Natural killer cell (primary cell): Measurements from ENCODE around the gene OR51L1. TPM values are rescaled to one million over a fixed set of nuclear protein-coding genes. Genes with fewer than 3 reads are reported as not detected.

ENCODE experiments used
- ATAC-seq, 3 donors: fragments of 150-1000 bp in 2 of 3; fragments of 200-7000 bp in 1 of 3; cut with Tn5 transposase; 1 replicate in 1 of 3; 2 replicates in 2 of 3; pipeline ENCODE4 v1.10.0; 2021; ENCODE audit warnings: mild to moderate bottlenecking in 2 of 3, moderate library complexity in 2 of 3
- DNase-seq, 2 donors: peaks; one replicate each; pipeline versions ENCODE4 v3.0.0 to v3.0.0-alpha.2; 2013 to 2021; ENCODE audit warnings: mixed read lengths in 1 of 2
- H3K27ac ChIP-seq: one replicate; pipeline ENCODE4 v1.5.1; 2013; ENCODE audit warnings: mild to moderate bottlenecking, low read length
- H3K27me3 ChIP-seq: one replicate; pipeline ENCODE4 v1.6.1; 2013; ENCODE audit warnings: low read length; ENCODE audit not compliant: control insufficient read depth, insufficient read depth
- H3K36me3 ChIP-seq: one replicate; pipeline ENCODE4 v1.6.1; 2013; ENCODE audit warnings: low read length; ENCODE audit not compliant: control insufficient read depth, insufficient read depth
- H3K4me1 ChIP-seq: one replicate; pipeline ENCODE4 v1.6.1; 2013; ENCODE audit warnings: low read length; ENCODE audit not compliant: control insufficient read depth, insufficient read depth
- H3K4me3 ChIP-seq: one replicate; pipeline ENCODE4 v1.5.1; 2013; ENCODE audit warnings: low read length
- H3K9me3 ChIP-seq: one replicate; pipeline ENCODE4 v1.6.1; 2013; ENCODE audit warnings: low read length; ENCODE audit not compliant: control insufficient read depth, insufficient read depth
- H3K27ac Mint-ChIP-seq, 2 donors: one replicate each; pipeline ENCODE4 v1.8.0; 2022; ENCODE audit warnings: mild to moderate bottlenecking in 2 of 2, mixed read lengths in 2 of 2, moderate library complexity in 1 of 2
- H3K27me3 Mint-ChIP-seq, 2 donors: one replicate each; pipeline ENCODE4 v1.8.0; 2022; ENCODE audit warnings: low read depth in 2 of 2, mixed read lengths in 2 of 2
- H3K36me3 Mint-ChIP-seq: one replicate; pipeline ENCODE4 v1.8.0; 2022; ENCODE audit warnings: mixed read lengths
- H3K4me1 Mint-ChIP-seq, 2 donors: one replicate each; pipeline ENCODE4 v1.8.0; 2022; ENCODE audit warnings: mixed read lengths in 2 of 2
- H3K4me3 Mint-ChIP-seq: one replicate; pipeline ENCODE4 v1.8.0; 2022; ENCODE audit warnings: mild to moderate bottlenecking, moderate library complexity, mixed read lengths
- H3K9me3 Mint-ChIP-seq, 2 donors: one replicate each; pipeline ENCODE4 v1.8.0; 2022; ENCODE audit warnings: mixed read lengths in 2 of 2
- WGBS: methylation state at CpG from one replicate; pipeline ENCODE4 v1.1.7; 2013; ENCODE audit warnings: missing lambda C conversion rate; ENCODE audit not compliant: insufficient coverage; 5-methylcytosine and 5-hydroxymethylcytosine counted together
- intact Hi-C: fragments of 100-400 bp; cut with micrococcal nuclease; formaldehyde crosslinking; loops from one replicate; pipeline ENCODE4 v1.14.2; 2022
- total RNA-seq, 4 donors: library from RNA; stranded (reverse); fragments of 120-200 nt in 1 of 4; gene quantifications; one replicate each; pipeline versions ENCODE4 v1.2.3 to v1.2.4, GENCODE V29; 2013 to 2022
- TF ChIP-seq, protein P1 (sequence below): fragments of 200-600 bp; IDR thresholded peaks from one replicate; pipeline ENCODE4 v1.8.0; 2022; ENCODE audit warnings: antibody characterized with exemption

Gene OR51L1
- total RNA-seq, 3 donors from 2014 or later (not counting 1 experiment from before 2014, with no cell fraction given): not detected

DNA sequence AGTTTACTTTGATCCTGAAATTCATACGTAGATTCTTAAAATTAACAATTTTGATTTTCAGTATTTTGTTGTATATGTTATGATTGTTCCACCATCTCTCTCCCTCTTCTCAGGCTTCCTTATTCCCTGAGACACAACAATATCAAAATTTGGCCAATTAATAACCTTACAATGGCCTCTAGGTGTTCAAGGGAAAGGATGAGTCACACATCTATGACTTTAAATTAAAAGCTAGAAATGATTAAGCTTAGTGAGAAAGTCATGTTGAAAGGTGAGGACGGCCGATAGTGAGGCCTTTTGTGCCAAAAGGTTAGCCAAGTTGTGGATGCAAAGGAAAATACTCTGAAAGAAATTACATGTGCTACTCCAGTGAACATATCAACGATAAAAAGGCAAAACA lies 46.2 kb downstream of the OR51L1 start:
- TF ChIP-seq, protein P1, sequence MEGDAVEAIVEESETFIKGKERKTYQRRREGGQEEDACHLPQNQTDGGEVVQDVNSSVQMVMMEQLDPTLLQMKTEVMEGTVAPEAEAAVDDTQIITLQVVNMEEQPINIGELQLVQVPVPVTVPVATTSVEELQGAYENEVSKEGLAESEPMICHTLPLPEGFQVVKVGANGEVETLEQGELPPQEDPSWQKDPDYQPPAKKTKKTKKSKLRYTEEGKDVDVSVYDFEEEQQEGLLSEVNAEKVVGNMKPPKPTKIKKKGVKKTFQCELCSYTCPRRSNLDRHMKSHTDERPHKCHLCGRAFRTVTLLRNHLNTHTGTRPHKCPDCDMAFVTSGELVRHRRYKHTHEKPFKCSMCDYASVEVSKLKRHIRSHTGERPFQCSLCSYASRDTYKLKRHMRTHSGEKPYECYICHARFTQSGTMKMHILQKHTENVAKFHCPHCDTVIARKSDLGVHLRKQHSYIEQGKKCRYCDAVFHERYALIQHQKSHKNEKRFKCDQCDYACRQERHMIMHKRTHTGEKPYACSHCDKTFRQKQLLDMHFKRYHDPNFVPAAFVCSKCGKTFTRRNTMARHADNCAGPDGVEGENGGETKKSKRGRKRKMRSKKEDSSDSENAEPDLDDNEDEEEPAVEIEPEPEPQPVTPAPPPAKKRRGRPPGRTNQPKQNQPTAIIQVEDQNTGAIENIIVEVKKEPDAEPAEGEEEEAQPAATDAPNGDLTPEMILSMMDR: no peak
- H3K27me3 ChIP-seq: no peaks in the 10 kb centered on the region
- no peak overlapping the region for H3K27ac ChIP-seq
- no peak overlapping the region for H3K4me3 ChIP-seq
- Mint-ChIP-seq H3K4me1 (no peaks in the 10 kb centered on the region), H3K4me3 (no peak overlapping the region), H3K27me3 (no peaks in the 10 kb centered on the region), H3K36me3 (no peaks in the 10 kb centered on the region), H3K27ac (no peak overlapping the region), H3K9me3 (peaks cover 3 to 6% of the 10 kb centered on the region in 2 donors)
- ATAC-seq (no peak), DNase-seq (no peak)
- no peaks in the 10 kb centered on the region for H3K9me3 ChIP-seq
- WGBS: 71% methylated on average over 2 of the region's 4 CpGs
- intact Hi-C loops: no loop called here
- no peaks in the 10 kb centered on the region for H3K4me1 ChIP-seq
- H3K36me3 ChIP-seq: no peaks in the 10 kb centered on the region

DNA sequence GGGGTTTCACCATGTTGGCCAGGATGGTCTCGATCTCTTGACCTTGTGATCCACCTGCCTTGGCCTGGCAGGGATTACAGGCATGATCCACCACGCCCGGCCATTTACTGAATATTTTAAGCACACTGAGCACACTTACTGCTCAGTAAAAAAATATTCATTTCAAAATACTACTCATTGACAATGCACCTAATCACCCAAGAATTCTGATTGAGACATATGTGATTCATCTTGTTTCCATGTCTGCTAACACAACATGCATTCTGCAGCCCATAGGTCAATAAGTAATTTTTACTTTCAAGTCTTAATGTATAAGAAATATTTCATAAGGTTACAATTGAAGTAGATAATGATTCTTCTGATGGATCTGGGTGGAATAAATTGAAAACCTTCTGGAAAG lies 47.4 kb downstream of the OR51L1 start:
- H3K27me3 ChIP-seq: no peaks in the 10 kb centered on the region
- intact Hi-C loops: no loop called here
- DNase-seq (no peak), ATAC-seq (no peak)
- H3K4me3 Mint-ChIP-seq: no peak overlapping the region
- H3K4me1 ChIP-seq: no peaks in the 10 kb centered on the region
- no peaks in the 10 kb centered on the region for H3K4me1 Mint-ChIP-seq
- no peaks in the 10 kb centered on the region for H3K27me3 Mint-ChIP-seq
- H3K27ac ChIP-seq: no peak overlapping the region
- H3K36me3 ChIP-seq: no peaks in the 10 kb centered on the region
- H3K27ac Mint-ChIP-seq: no peak overlapping the region
- H3K9me3 Mint-ChIP-seq: peaks cover 3 to 6% of the 10 kb centered on the region in 2 donors
- WGBS: 93% methylated on average over 3 of the region's 3 CpGs
- no peak overlapping the region for H3K4me3 ChIP-seq
- H3K9me3 ChIP-seq: no peaks in the 10 kb centered on the region
- no peaks in the 10 kb centered on the region for H3K36me3 Mint-ChIP-seq
- TF ChIP-seq, protein P1: no peak

DNA sequence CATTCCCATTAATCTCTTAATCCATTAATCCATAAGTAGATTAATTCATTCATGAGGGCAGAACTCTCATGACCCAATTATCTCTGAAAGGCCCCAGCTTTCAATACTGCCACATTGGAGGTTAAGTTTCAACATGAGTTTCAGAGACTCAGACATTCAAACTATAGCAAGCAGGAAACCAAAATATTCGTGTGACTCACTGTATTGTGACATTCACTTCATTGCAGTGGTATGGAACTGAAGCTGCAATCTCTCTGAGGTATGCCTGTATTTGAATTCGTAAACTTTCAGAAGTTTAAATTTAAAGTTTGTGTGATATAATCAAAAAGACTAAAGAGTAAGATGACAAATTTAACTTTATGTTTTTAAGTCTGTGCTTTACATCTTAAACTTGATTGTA lies 48.7 kb downstream of the OR51L1 start:
- WGBS: 79% methylated on average over 2 of the region's 2 CpGs
- Histone ChIP-seq H3K4me1 (no peaks in the 10 kb centered on the region), H3K36me3 (no peaks in the 10 kb centered on the region), H3K27me3 (no peaks in the 10 kb centered on the region), H3K4me3 (no peak overlapping the region), H3K9me3 (no peaks in the 10 kb centered on the region), H3K27ac (no peak overlapping the region)
- ATAC-seq (no peak), DNase-seq (no peak)
- H3K36me3 Mint-ChIP-seq: no peaks in the 10 kb centered on the region
- intact Hi-C loops: no loop called here
- H3K9me3 Mint-ChIP-seq: peaks cover 0 to 3% of the 10 kb centered on the region in 2 donors
- TF ChIP-seq, protein P1: no peak
- H3K27me3 Mint-ChIP-seq: no peaks in the 10 kb centered on the region
- H3K4me1 Mint-ChIP-seq: no peaks in the 10 kb centered on the region
- H3K4me3 Mint-ChIP-seq: no peak overlapping the region
- no peak overlapping the region for H3K27ac Mint-ChIP-seq

DNA sequence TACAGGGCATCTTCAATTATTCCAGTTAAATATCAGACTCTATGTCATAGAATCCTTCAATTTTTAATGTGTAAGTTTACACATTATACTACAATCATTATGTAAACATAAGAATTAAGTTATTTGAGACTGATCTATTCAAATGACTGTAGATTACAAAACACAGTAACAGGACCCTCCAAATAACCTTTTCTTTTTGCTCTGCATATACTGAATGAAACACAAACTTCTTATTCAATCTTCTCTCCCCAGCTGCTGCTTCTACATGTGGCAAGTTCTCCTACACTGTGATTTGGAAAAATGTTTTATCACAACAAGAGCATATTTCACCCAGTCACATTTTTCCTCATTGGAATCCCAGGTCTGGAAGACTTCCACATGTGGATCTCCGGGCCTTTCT lies 51.6 kb downstream of the OR51L1 start, which contains the start of gene OR52J3:
TSS of gene OR52J3 (plus strand) at position 301 of the 400 bp plus-strand sequence. CDS start at position 301, 0 bp downstream.
- Mint-ChIP-seq H3K27ac (no peak within 1 kb of the TSS), H3K4me3 (no peak within 1 kb of the TSS), H3K36me3 (no peaks in the 10 kb centered on the region), H3K27me3 (peaks cover 0 to 2% of the 10 kb centered on the region in 2 donors), H3K4me1 (no peaks in the 10 kb centered on the region), H3K9me3 (peaks cover 2 to 3% of the 10 kb centered on the region in 2 donors)
- Histone ChIP-seq H3K4me1 (no peaks in the 10 kb centered on the region), H3K36me3 (no peaks in the 10 kb centered on the region), H3K27ac (no peak within 1 kb of the TSS), H3K9me3 (no peaks in the 10 kb centered on the region), H3K27me3 (no peaks in the 10 kb centered on the region), H3K4me3 (no peak within 1 kb of the TSS)
- ATAC-seq (no peak), DNase-seq (no peak)
- WGBS: 79% methylated on average over 1 of the region's 1 CpG
- TF ChIP-seq, protein P1: no peak
- intact Hi-C loops: no loop called here
